Vagina (tissue), 2 donors: ENCODE data around the gene RAB3B. TPM values are rescaled to one million over a fixed set of nuclear protein-coding genes. Genes with fewer than 3 reads are reported as not detected.

Source experiments
- DNase-seq, 2 donors: peaks; one replicate each; pipeline ENCODE4 v3.0.0-alpha.2; 2017; ENCODE audit errors: extremely low spot score in 2 of 2
- H3K27ac ChIP-seq: fragments of 200-600 bp; sonication (generic); one replicate; pipeline ENCODE4 v1.5.1; 2019
- H3K27me3 ChIP-seq: fragments of 200-600 bp; sonication (generic); one replicate; pipeline ENCODE4 v1.5.1; 2019
- H3K36me3 ChIP-seq, 2 donors: fragments of 200-600 bp; sonication (generic); one replicate each; pipeline ENCODE4 v1.5.1; 2017 to 2019
- H3K4me1 ChIP-seq: fragments of 200-600 bp; sonication (generic); one replicate; pipeline ENCODE4 v1.5.1; 2019
- H3K4me3 ChIP-seq, 2 donors: fragments of 200-600 bp; sonication (generic); 1 replicate in 1 of 2; 2 replicates in 1 of 2; pipeline ENCODE4 v1.5.1; 2016 to 2019
- H3K9me3 ChIP-seq: fragments of 200-600 bp; sonication (generic); one replicate; pipeline ENCODE4 v1.5.1; 2019
- POLR2A ChIP-seq, 2 donors: fragments of 450-650 bp; IDR thresholded peaks; one replicate each; pipeline ENCODE4 v1.6.1; 2017; ENCODE audit warnings: antibody characterized with exemption in 2 of 2, mild to moderate bottlenecking in 2 of 2, moderate library complexity in 2 of 2
- POLR2AphosphoS5 ChIP-seq, 2 donors: sonication (generic); formaldehyde crosslinking; IDR thresholded peaks; one replicate each; pipeline ENCODE4 v1.9.0; 2017; ENCODE audit warnings: antibody characterized with exemption in 2 of 2, mild to moderate bottlenecking in 2 of 2, low read depth in 1 of 2; ENCODE audit not compliant: insufficient read depth in 1 of 2
- intact Hi-C: fragments of 100-400 bp; cut with DNase I; formaldehyde crosslinking; loops from one replicate; pipeline ENCODE4 v1.15.1; 2023
- total RNA-seq: library from RNA; depleted of rRNA; stranded (reverse); fragments of >200 nt; gene quantifications from one replicate; pipeline ENCODE4 v1.2.3, GENCODE V29; 2016
- TF ChIP-seq, protein P1 (sequence below), 3 experiments: fragments of 450-650 bp in 2 of 3; fragments of 200-600 bp in 1 of 3; sonication (generic) in 1 of 3; IDR thresholded peaks; one replicate each; pipeline ENCODE4 v1.5.1; 2017 to 2019; ENCODE audit warnings: antibody characterized with exemption in 3 of 3, mild to moderate bottlenecking in 2 of 3, moderate library complexity in 2 of 3

RAB3B gene, protein sequence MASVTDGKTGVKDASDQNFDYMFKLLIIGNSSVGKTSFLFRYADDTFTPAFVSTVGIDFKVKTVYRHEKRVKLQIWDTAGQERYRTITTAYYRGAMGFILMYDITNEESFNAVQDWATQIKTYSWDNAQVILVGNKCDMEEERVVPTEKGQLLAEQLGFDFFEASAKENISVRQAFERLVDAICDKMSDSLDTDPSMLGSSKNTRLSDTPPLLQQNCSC
- 2.0 TPM for total RNA-seq

DNA sequence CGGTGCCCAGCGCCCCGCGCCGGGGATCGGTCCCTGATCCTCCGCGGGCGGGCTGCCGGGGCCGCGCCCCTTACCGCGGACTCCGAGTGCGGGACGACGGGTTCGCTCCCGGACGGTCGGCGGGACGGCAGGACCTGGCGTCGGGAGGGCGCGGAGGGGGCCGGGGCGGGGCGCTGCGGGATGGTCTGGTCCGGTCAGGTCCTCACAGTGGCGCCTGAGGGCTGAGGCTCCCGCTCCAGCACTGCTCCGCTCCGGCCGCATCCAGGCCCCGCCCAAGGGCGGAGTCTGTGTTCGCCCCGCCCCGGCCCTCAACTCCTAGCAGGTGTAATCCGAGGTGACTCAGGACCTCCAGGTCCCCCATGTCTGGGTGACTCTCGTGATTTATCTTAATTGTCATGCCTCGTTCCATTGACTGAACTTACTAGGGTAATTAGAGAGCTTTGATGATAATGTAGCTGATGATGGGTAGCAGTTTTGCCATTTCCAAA lies at the start of gene RAB3B:
RAB3B (minus strand) TSS at position 223 of the 488 bp plus-strand sequence. CDS start 13,583 bp downstream, outside the sequence.
- H3K4me3 ChIP-seq, result peak within 1 kb of the TSS; percentile 40 to 44
- DNase-seq, result no peak
- no peak within 1 kb of the TSS for H3K27ac ChIP-seq
- TF ChIP-seq, protein P1, sequence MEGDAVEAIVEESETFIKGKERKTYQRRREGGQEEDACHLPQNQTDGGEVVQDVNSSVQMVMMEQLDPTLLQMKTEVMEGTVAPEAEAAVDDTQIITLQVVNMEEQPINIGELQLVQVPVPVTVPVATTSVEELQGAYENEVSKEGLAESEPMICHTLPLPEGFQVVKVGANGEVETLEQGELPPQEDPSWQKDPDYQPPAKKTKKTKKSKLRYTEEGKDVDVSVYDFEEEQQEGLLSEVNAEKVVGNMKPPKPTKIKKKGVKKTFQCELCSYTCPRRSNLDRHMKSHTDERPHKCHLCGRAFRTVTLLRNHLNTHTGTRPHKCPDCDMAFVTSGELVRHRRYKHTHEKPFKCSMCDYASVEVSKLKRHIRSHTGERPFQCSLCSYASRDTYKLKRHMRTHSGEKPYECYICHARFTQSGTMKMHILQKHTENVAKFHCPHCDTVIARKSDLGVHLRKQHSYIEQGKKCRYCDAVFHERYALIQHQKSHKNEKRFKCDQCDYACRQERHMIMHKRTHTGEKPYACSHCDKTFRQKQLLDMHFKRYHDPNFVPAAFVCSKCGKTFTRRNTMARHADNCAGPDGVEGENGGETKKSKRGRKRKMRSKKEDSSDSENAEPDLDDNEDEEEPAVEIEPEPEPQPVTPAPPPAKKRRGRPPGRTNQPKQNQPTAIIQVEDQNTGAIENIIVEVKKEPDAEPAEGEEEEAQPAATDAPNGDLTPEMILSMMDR (IDR thresholded peaks at IDR 0.05), result no peak
- TF ChIP-seq POLR2AphosphoS5 (IDR thresholded peaks at IDR 0.05; ENCODE audit: insufficient read depth in 1 of 2, low read depth in 1 of 2) (no peak), POLR2A (IDR thresholded peaks at IDR 0.05) (no peak)
- H3K36me3 ChIP-seq, result no peaks in the 10 kb centered on the region
- no peaks in the 10 kb centered on the region for H3K4me1 ChIP-seq
- peaks cover 6% of the 10 kb centered on the region for H3K27me3 ChIP-seq
- no peaks in the 10 kb centered on the region for H3K9me3 ChIP-seq
- intact Hi-C loops, result no loop called here

DNA sequence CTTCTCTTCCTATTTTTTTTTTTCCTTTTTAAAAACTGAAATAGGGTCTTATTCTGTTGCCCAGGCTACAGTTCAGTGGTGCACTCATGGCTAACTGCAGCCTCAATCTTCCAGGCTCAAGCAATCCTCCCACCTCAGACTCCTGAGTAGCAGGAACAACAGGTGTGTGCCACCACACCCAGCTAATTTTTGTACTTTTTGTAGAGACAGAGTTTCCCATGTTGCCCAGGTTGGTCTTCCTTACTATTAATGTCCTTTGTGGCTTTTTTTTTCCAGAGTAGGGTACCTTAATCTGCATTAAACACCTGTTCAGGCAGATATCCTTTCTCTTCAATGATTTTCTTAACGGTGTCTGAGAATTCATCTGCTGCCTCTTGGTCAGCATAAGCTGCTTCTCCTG lies 47.4 kb upstream of the RAB3B start:
- Histone ChIP-seq H3K9me3 (no peaks in the 10 kb centered on the region), H3K36me3 (peaks cover 6 to 18% of the 10 kb centered on the region in 2 donors), H3K4me1 (peaks cover under 1% of the 10 kb centered on the region), H3K27me3 (no peaks in the 10 kb centered on the region), H3K4me3 (no peak overlapping the region), H3K27ac (no peak overlapping the region)
- intact Hi-C loops, result no loop called here
- DNase-seq, result no peak
- TF ChIP-seq POLR2A (IDR thresholded peaks at IDR 0.05), result no peak
- TF ChIP-seq, protein P1 (IDR thresholded peaks at IDR 0.05), result no peak
- no peak for TF ChIP-seq POLR2AphosphoS5 (IDR thresholded peaks at IDR 0.05; ENCODE audit: insufficient read depth in 1 of 2, low read depth in 1 of 2)

GRCh38 chr1:52037402-52037814 lies 46.9 kb upstream of the RAB3B start:
- no peaks in the 10 kb centered on the region for H3K9me3 ChIP-seq
- TF ChIP-seq, protein P1 (IDR thresholded peaks at IDR 0.05), result no peak
- TF ChIP-seq POLR2AphosphoS5 (IDR thresholded peaks at IDR 0.05; ENCODE audit: insufficient read depth in 1 of 2, low read depth in 1 of 2) (no peak), POLR2A (IDR thresholded peaks at IDR 0.05) (no peak)
- no peaks in the 10 kb centered on the region for H3K27me3 ChIP-seq
- DNase-seq, result no peak
- intact Hi-C loops, result no loop called here
- H3K36me3 ChIP-seq, result peaks cover 6 to 18% of the 10 kb centered on the region in 2 donors
- peaks cover 5% of the 10 kb centered on the region for H3K4me1 ChIP-seq
- H3K4me3 ChIP-seq, result no peak overlapping the region
- no peak overlapping the region for H3K27ac ChIP-seq

DNA sequence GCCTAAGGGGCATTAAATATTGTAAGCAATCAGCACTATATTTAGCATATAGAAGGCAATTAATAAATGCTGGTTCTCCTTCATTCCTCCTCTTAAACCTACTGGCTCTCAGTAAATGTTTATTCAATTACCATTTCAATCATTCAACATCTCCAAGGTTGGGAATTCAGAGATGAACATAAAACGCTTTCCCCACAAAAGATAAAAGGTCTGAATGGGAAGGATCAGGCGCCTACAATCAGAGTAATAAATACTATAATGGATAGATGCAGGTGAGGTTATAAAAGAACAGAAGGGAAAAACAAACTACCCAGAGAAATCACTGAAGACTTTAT lies 43.5 kb upstream of the RAB3B start:
- Histone ChIP-seq H3K9me3 (no peaks in the 10 kb centered on the region), H3K4me3 (peak overlapping the region; percentile 60 to 84), H3K27ac (peak overlapping the region; percentile 54), H3K4me1 (peaks cover 30% of the 10 kb centered on the region), H3K36me3 (peaks cover 0 to under 1% of the 10 kb centered on the region in 2 donors), H3K27me3 (no peaks in the 10 kb centered on the region)
- intact Hi-C loops, result no loop called here
- DNase-seq, result no peak
- no peak for TF ChIP-seq POLR2A (IDR thresholded peaks at IDR 0.05)
- TF ChIP-seq, protein P1 (IDR thresholded peaks at IDR 0.05), result no peak
- TF ChIP-seq POLR2AphosphoS5 (IDR thresholded peaks at IDR 0.05; ENCODE audit: insufficient read depth in 1 of 2, low read depth in 1 of 2), result no peak
